HG02763 (cell line): ENCODE results near the gene LCE1E.

Source experiments
- ATAC-seq: cut with Tn5 transposase; IDR thresholded peaks from one replicate; pipeline ENCODE4 v1.9.1; 2021; ENCODE audit warnings: mild to moderate bottlenecking, moderate library complexity; ENCODE audit not compliant: unreplicated experiment

LCE1E gene, protein sequence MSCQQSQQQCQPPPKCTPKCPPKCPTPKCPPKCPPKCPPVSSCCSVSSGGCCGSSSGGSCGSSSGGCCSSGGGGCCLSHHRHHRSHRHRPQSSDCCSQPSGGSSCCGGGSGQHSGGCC

GRCh38 chr1:152786077-152786476 lies at the start of gene LCE1E:
Gene LCE1E, plus strand, starts transcription at chr1:152786257. Its CDS starts 1,043 bp downstream, at chr1:152787300.
- no peak for ATAC-seq

DNA sequence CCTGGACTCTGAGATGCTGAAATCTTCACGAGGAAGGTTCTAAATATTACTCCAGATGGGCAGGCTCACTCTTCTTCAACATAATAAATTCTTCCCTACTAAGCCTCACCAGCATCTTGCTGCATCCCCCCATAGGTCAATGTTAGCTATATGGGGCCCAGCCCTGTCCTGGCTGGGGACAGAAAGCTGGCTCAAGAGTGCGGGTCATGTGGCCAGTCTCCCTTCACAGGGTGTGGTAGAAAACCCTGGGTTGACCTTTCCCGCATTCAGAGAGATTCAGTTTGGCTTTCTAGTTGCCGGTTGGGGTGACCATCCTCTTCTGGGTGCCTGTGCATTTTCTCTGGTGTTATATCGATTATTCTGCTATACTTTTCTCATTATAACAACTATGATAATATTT lies 48.1 kb upstream of the LCE1E start:
- ATAC-seq = no peak

- no peak for ATAC-seq
Observed at GRCh38 chr1:152739841-152740240, 46.2 kb upstream of the LCE1E start.

- ATAC-seq = no peak
Observed at GRCh38 chr1:152741656-152742055, 44.4 kb upstream of the LCE1E start.

- no peak for ATAC-seq
Observed at GRCh38 chr1:152743371-152744145, 42.5 kb upstream of the LCE1E start.

GRCh38 chr1:152745289-152745704 lies 40.8 kb upstream of the LCE1E start:
- ATAC-seq = no peak

- ATAC-seq = no peak
Observed at GRCh38 chr1:152745765-152746444, 40.2 kb upstream of the LCE1E start.

GRCh38 chr1:152747831-152748230 lies 38.2 kb upstream of the LCE1E start:
- no peak for ATAC-seq

- ATAC-seq = no peak
Observed at GRCh38 chr1:152752225-152752624, 33.8 kb upstream of the LCE1E start.

- ATAC-seq = no peak
Observed at GRCh38 chr1:152753586-152753985, 32.5 kb upstream of the LCE1E start.

- ATAC-seq = no peak
Observed at GRCh38 chr1:152756872-152757271, 29.2 kb upstream of the LCE1E start.

- ATAC-seq = no peak
Observed at GRCh38 chr1:152757747-152758146, 28.3 kb upstream of the LCE1E start, which contains the start of gene KPRP. Gene KPRP, plus strand, starts transcription at chr1:152758025. Its CDS starts 1,564 bp downstream, at chr1:152759589.

DNA sequence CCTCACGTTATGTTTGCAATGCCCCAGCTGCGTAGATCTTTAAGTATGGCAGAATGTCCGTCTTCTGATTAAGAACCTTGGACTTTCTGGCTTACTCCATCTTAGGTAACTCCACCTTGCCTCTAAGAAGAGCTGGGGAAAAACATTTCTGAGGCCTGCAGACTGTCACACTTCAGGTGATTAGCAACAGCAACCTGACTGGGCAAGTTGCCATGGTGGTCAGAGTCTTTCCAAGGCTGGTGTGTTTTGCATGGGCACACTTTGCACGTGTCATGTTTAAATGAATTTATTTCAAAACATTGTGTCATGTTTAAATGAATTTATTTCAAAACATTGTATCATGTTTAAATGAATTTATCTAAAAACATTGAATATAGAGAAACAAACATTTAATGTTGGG lies 27.4 kb upstream of the LCE1E start:
- no peak for ATAC-seq

- ATAC-seq = no peak
Observed at GRCh38 chr1:152759453-152760173, 26.4 kb upstream of the LCE1E start.

GRCh38 chr1:152760551-152761190 lies 25.4 kb upstream of the LCE1E start:
- ATAC-seq = no peak

- no peak for ATAC-seq
Observed at GRCh38 chr1:152761609-152762213, 24.3 kb upstream of the LCE1E start.

GRCh38 chr1:152768847-152769533 lies 17.1 kb upstream of the LCE1E start:
- ATAC-seq = no peak

DNA sequence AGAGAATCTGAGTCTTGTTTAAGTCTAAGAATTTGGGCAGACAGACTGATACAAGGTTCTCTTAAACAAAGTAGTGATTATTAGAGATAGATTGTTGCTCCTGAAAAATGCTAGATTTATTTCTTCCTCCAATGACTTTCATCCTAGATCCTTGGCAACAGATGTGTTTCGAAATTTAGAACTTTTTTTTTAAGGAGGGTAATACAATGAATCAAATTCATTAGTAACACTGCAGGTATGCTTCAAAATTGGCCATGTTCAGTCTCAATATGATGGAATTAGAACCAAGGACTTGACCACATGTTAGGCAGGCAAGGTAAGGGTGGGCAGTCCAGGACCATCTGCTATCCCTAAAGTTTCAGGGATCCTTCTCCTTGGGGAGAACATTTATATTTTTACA lies 15.6 kb upstream of the LCE1E start:
- ATAC-seq = no peak

DNA sequence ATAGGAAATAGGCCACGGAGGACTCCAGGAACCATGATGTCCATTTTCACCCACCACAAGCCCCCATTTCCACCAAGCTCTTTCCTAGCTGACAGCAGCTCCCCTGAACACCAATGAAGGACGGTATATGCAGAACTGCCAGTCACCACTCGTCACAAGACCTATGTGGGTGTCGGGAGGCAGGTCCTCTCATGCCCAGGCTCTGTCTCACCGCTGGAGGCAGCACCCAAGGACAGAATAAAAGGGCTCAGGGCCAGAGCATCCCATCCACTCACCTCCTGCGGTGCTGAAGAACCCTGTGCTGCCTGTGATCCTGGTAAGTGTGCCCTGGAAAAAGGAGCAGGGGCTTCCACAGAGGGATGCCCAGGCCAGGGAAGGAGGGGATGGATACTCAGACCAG lies 11.2 kb upstream of the LCE1E start, which contains the start of gene LCE1F:
TSS of gene LCE1F (plus strand) at position 266 of the 400 bp plus-strand sequence. CDS start 1,232 bp downstream, outside the sequence.
- no peak for ATAC-seq

GRCh38 chr1:152776361-152776760 lies 9.7 kb upstream of the LCE1E start:
- no peak for ATAC-seq
